ENCODE data around the gene SLC22A5.
"Not testable (repeated sequence)": the region's sequence is repeated elsewhere in the genome, so short reads cannot be mapped to it uniquely, and the experiment has no call there.

DNA sequence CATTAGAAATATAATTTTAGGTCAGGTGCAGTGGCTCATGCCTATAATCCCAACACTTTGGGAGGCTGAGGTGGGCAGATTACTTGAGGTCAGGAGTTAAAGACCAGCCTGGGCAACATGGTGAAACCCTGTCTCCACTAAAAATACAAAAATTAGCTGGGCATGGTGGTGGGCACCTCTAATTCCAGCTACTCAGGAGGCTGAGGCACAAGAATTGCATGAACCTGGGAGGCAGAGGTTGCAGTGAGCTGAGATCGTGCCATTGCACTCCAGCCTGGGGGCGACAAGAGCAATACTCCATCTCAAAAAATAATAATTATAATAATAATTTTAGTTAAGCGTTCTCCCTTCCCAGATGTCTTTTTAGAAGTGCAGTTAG is 68.7 kb downstream of the SLC22A5 start:
- TF ChIP-seq, protein P1, sequence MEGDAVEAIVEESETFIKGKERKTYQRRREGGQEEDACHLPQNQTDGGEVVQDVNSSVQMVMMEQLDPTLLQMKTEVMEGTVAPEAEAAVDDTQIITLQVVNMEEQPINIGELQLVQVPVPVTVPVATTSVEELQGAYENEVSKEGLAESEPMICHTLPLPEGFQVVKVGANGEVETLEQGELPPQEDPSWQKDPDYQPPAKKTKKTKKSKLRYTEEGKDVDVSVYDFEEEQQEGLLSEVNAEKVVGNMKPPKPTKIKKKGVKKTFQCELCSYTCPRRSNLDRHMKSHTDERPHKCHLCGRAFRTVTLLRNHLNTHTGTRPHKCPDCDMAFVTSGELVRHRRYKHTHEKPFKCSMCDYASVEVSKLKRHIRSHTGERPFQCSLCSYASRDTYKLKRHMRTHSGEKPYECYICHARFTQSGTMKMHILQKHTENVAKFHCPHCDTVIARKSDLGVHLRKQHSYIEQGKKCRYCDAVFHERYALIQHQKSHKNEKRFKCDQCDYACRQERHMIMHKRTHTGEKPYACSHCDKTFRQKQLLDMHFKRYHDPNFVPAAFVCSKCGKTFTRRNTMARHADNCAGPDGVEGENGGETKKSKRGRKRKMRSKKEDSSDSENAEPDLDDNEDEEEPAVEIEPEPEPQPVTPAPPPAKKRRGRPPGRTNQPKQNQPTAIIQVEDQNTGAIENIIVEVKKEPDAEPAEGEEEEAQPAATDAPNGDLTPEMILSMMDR (optimal IDR thresholded peaks at IDR 0.05 in 1 of 3, IDR thresholded peaks at IDR 0.05 in 1 of 3, conservative IDR thresholded peaks at IDR 0.05 in 1 of 3; ENCODE audit: extremely low read depth in 1 of 3, insufficient read depth in 2 of 3, low read length in 3 of 3), result not testable (repeated sequence)
- TF ChIP-seq EZH2 (IDR thresholded peaks at IDR 0.05; ENCODE audit: low read length), result not testable (repeated sequence)

Measured in keratinocyte (primary cell).